HCT116 (cell line): ENCODE results near the gene TNFRSF12A.
A peak's percentile ranks its signal among the peaks of the same experiment; 100 is the strongest.

Source experiments
- CEBPB ChIP-seq: IDR thresholded peaks from 2 replicates; pipeline ENCODE4 v1.6.1; 2012; ENCODE audit warnings: low read depth
- CTCF ChIP-seq, 3 experiments: fragments of 200-600 bp in 1 of 3; sonication (generic) in 1 of 3; IDR thresholded peaks in 2 of 3; conservative IDR thresholded peaks in 1 of 3; 2 replicates each; pipeline ENCODE4 v1.5.1; 2012 to 2017; ENCODE audit warnings: low read depth in 2 of 3, low read length in 2 of 3, antibody characterized with exemption in 1 of 3, borderline replicate concordance in 1 of 3, control low read depth in 1 of 3, mild to moderate bottlenecking in 1 of 3, mixed read lengths in 1 of 3, mixed run types in 1 of 3, moderate library complexity in 1 of 3; ENCODE audit not compliant: insufficient read depth in 1 of 3
- EZH2 ChIP-seq: fragments of 200-600 bp; sonication (generic); IDR thresholded peaks from 2 replicates; pipeline ENCODE4 v1.6.1; 2017; ENCODE audit warnings: antibody characterized with exemption, mixed run types
- EZH2phosphoT487 ChIP-seq: fragments of 200-600 bp; IDR thresholded peaks from 2 replicates; pipeline ENCODE4 v1.6.1; 2018; ENCODE audit warnings: antibody characterized with exemption, borderline replicate concordance
- MAX ChIP-seq: IDR thresholded peaks from 2 replicates; pipeline ENCODE4 v1.6.1; 2012
- POLR2A ChIP-seq: IDR thresholded peaks from 2 replicates; pipeline ENCODE4 v1.7.0; 2011; ENCODE audit warnings: borderline replicate concordance; ENCODE audit not compliant: insufficient read depth, insufficient read length; ENCODE audit errors: extremely low read depth
- POLR2AphosphoS5 ChIP-seq: IDR thresholded peaks from 2 replicates; pipeline ENCODE4 v1.6.1; 2011; ENCODE audit warnings: mild to moderate bottlenecking, low read depth, low read length, moderate library complexity
- YY1 ChIP-seq: IDR thresholded peaks from 2 replicates; pipeline ENCODE4 v1.6.1; 2011; ENCODE audit warnings: low read length, low read depth, moderate library complexity, mild to moderate bottlenecking; ENCODE audit not compliant: insufficient replicate concordance; ENCODE audit errors: extremely low read depth
- ZNF274 ChIP-seq: fragments of 200-500 bp; sonication (Bioruptor generic); IDR thresholded peaks from 2 replicates; pipeline ENCODE4 v1.6.1; 2014; ENCODE audit warnings: mild to moderate bottlenecking, low read depth, low read length, inconsistent platforms

- TF ChIP-seq CTCF (IDR thresholded peaks at IDR 0.05 in 2 of 3, conservative IDR thresholded peaks at IDR 0.05 in 1 of 3; ENCODE audit: borderline replicate concordance in 1 of 3, insufficient read depth in 1 of 3, low read depth in 2 of 3, low read length in 2 of 3) = no peak
- no peak for TF ChIP-seq CEBPB
- TF ChIP-seq EZH2 = no peak
- no peak for TF ChIP-seq YY1
- TF ChIP-seq POLR2A = no peak
- no peak for TF ChIP-seq MAX
- TF ChIP-seq POLR2AphosphoS5 = peak; percentile 89
- TF ChIP-seq EZH2phosphoT487 = no peak
- no peak for TF ChIP-seq ZNF274
Measured at GRCh38 chr16:3022684-3023414, 2.7 kb downstream of the TNFRSF12A start.
